C4-2B (cell line): Measurements from ENCODE around the gene ADD1.

ENCODE experiments used
- H3K27ac ChIP-seq: fragments of 450-650 bp; 2 replicates; pipeline ENCODE4 v1.5.1; 2017
- ZFX ChIP-seq: fragments of 450-650 bp; IDR thresholded peaks from 2 replicates; pipeline ENCODE4 v1.6.1; 2017
- TF ChIP-seq, protein P1 (sequence below): fragments of 450-650 bp; conservative IDR thresholded peaks from 2 replicates; pipeline ENCODE4 v1.5.1; 2017; ENCODE audit warnings: mild to moderate bottlenecking

ADD1 gene

DNA sequence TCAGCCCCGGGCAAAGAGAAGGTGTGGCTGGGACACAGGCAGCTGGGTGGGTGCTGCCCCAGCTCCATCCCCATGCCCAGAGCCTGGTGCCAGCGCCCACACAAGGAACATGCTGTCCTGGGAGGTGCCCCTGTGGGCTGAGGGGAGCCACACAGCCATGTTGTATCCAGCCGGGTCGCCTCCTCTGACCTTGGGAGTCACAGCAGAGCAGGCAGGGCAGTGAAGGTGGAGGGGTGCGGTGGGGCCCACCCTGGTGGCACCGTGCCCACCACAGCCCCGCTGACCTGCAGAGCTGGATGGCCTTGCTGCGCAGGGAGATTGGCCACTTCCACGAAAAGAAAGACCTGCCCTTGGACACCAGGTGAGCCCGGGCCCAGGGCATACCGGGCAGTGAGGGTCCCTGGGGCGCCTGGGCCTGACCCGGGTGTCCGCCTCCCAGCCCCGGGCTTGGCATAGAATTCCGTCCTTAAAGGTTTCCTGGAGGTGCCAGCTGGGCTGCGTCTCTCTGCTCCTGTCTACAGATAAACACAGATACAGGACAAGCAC is 18.7 kb upstream of the ADD1 start:
- H3K27ac ChIP-seq = no peak overlapping the region
- TF ChIP-seq, protein P1, sequence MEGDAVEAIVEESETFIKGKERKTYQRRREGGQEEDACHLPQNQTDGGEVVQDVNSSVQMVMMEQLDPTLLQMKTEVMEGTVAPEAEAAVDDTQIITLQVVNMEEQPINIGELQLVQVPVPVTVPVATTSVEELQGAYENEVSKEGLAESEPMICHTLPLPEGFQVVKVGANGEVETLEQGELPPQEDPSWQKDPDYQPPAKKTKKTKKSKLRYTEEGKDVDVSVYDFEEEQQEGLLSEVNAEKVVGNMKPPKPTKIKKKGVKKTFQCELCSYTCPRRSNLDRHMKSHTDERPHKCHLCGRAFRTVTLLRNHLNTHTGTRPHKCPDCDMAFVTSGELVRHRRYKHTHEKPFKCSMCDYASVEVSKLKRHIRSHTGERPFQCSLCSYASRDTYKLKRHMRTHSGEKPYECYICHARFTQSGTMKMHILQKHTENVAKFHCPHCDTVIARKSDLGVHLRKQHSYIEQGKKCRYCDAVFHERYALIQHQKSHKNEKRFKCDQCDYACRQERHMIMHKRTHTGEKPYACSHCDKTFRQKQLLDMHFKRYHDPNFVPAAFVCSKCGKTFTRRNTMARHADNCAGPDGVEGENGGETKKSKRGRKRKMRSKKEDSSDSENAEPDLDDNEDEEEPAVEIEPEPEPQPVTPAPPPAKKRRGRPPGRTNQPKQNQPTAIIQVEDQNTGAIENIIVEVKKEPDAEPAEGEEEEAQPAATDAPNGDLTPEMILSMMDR = no peak
- no peak for TF ChIP-seq ZFX

DNA sequence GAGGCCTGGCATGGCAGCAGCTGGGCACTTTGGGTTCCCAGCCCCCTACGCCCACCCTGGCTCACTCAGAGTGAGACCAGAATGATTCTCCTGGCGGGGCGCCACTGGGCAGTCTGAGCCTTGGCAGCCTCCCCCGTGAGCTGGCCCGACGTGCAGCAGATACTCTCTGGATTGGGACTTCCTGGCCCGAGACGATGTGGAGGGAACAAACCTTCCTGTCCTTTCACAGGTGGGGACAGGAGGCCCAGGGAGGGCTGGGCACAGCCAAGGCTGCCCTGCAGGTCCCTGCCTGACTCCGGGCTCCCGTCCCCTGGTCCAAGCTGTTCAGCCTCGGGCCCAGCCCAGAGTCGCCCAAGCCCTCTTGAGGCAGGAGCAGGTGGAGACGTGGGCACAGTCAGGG is 17.9 kb upstream of the ADD1 start:
- no peak for TF ChIP-seq ZFX
- TF ChIP-seq, protein P1 = no peak
- H3K27ac ChIP-seq = no peak overlapping the region

DNA sequence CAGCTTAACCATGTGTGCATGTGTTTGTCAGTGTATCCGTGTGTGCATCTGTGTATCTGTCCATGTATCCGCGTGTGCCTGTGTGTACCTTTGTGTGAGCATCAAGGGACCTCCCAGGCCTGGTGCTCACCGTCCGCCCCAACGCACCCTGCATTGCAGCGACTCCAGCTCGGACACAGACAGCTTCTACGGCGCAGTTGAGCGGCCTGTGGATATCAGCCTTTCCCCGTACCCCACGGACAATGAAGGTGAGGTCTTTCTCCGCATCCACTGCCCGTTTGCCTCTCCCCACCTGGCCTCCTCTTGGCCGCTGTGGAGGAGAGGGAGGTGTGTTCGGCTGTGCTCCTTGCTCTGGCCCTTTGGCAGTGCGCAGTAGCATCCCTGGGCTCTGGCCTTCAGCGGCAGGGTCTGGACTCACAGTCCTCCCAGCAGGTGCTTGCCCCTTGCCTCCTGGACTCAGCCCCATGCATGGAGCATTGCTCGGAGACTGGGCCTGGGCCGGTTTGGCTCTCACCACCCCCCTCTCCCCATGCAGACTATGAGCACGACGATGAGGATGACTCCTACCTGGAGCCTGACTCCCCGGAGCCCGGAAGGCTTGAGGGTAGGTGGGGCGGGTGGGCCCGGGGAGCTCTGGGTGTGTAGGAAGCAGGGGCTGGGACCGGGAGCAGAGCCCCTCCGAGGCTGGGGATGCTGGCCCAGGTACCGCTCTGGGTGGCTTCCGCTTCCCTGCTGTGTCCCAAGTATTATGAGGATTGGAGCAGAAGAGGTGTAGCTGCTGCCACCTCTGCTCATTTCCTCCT is 16.4 kb upstream of the ADD1 start:
- TF ChIP-seq, protein P1 = no peak
- no peak for TF ChIP-seq ZFX
- H3K27ac ChIP-seq = no peak overlapping the region

GRCh38 chr4:2827874-2828751 is 15.5 kb upstream of the ADD1 start:
- H3K27ac ChIP-seq = no peak overlapping the region
- no peak for TF ChIP-seq ZFX
- TF ChIP-seq, protein P1 = no peak

DNA sequence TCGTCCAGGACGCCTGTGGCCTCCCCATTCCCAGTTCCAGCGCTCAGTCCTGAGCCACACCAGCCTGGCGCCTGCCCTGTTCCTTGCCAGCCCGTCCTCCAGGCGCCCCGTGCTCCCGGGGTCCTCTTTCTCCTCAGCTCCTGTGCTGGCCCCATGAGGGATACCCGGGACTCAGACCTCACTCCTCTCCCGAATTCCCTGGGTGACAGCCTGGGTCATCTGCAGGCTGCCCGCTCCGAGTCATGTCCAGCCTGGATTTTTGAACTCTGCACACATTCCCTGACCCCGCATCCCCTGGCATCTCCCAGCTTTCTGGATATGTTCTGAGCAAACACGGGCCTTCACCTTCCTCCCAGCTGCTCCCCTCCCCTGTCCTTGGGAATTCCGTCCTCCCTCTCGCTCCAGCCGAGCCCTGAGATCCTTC is 14.9 kb upstream of the ADD1 start:
- no peak for TF ChIP-seq ZFX
- TF ChIP-seq, protein P1 = no peak
- no peak overlapping the region for H3K27ac ChIP-seq

- TF ChIP-seq, protein P1 = no peak
- TF ChIP-seq ZFX = no peak
- H3K27ac ChIP-seq = no peak overlapping the region
These were observed 14.2 kb upstream of the ADD1 start for GRCh38 chr4:2829321-2829932.
